Suprapubic skin (tissue), 4 donors: Measurements from ENCODE around the gene TBRG4. TPM values are rescaled to one million over a fixed set of nuclear protein-coding genes. Genes with fewer than 3 reads are reported as not detected.

Experiments used
- DNase-seq, 2 donors: peaks; one replicate each; pipeline ENCODE4 v3.0.0-alpha.2; 2019; ENCODE audit warnings: low spot score in 2 of 2
- H3K27ac ChIP-seq: fragments of 200-600 bp; sonication (generic); one replicate; pipeline ENCODE4 v1.5.1; 2019
- H3K27me3 ChIP-seq: fragments of 200-600 bp; sonication (generic); one replicate; pipeline ENCODE4 v1.5.1; 2019
- H3K36me3 ChIP-seq: fragments of 200-600 bp; sonication (generic); one replicate; pipeline ENCODE4 v1.5.1; 2019
- H3K4me1 ChIP-seq: fragments of 200-600 bp; sonication (generic); one replicate; pipeline ENCODE4 v1.5.1; 2019
- H3K4me3 ChIP-seq: fragments of 200-600 bp; sonication (generic); one replicate; pipeline ENCODE4 v1.5.1; 2019; ENCODE audit warnings: mild to moderate bottlenecking
- H3K9me3 ChIP-seq: fragments of 200-600 bp; sonication (generic); one replicate; pipeline ENCODE4 v1.5.1; 2019
- EP300 ChIP-seq: sonication (generic); formaldehyde crosslinking; IDR thresholded peaks from one replicate; pipeline ENCODE4 v1.6.1; 2017; ENCODE audit warnings: antibody characterized with exemption
- POLR2A ChIP-seq, 2 donors: fragments of 450-650 bp; IDR thresholded peaks; one replicate each; pipeline ENCODE4 v1.6.1; 2017; ENCODE audit warnings: antibody characterized with exemption in 2 of 2, mild to moderate bottlenecking in 2 of 2, moderate library complexity in 2 of 2
- POLR2AphosphoS5 ChIP-seq, 3 donors: sonication (generic); formaldehyde crosslinking; IDR thresholded peaks; one replicate each; pipeline ENCODE4 v1.6.1; 2017; ENCODE audit warnings: antibody characterized with exemption in 3 of 3
- WGBS: methylation state at CpG from one replicate; pipeline ENCODE4 v1.1.5; 2018; 5-methylcytosine and 5-hydroxymethylcytosine counted together
- total RNA-seq, 4 donors: library from RNA; depleted of rRNA; stranded (reverse); fragments of >200 nt; gene quantifications; one replicate each; pipeline ENCODE4 v1.1.0, GENCODE V29; 2016
- TF ChIP-seq, protein P1 (sequence below), 2 donors: fragments of 200-600 bp in 1 of 2; fragments of 450-650 bp in 1 of 2; sonication (generic) in 1 of 2; IDR thresholded peaks; one replicate each; pipeline ENCODE4 v1.5.1; 2016 to 2019; ENCODE audit warnings: antibody characterized with exemption in 2 of 2, mild to moderate bottlenecking in 1 of 2, moderate library complexity in 1 of 2

The TBRG4 gene
- total RNA-seq, 4 donors from 2014 or later, result 49.9 to 82.8 (median 68.9) TPM

DNA sequence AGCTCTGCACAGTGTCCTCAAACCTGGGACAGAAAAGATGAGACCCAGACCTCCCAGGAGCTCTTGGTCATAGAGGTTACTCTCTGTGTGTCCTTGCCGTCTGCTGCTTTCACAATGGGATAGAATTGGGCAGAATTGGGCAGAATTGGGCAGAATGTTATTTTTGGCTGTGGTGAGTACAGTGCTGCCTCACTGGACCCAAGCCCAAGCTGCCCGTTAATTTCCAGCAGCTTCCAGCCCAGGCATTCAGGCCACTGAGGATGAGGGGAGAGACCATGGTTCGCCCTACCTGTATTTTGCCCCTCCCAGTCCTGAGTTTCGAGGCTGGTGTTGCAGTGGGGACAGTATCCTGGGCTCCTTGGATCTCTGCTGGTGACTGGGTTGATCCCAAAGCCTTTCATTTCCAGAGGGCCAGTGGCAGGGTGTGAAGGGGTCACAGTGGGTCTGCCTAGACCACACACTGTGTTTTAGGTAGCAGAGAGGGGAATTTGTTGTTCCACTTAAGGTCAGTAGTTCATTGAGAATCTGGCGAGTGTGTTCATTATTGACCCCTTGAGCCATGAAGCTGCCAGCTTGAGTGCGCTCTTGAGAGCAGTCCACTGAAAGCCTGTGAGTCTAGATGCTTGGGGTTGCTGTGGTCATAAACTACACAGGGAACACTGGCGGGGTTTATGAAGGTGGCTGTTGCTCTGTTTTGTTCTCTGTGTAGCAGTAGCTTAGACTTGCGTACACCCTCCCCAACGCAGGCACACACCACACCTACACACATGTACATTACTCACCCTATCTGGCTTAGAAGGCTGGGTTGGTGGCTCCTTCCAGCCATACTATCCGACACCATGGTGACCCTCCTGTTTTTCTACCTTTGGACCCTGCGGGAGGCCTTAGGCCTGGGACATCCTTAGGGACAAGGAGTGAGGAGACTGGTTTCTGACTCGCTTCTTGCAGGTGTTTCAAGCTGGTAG lies 46.2 kb downstream of the TBRG4 start:
- no peaks in the 10 kb centered on the region for H3K4me1 ChIP-seq
- H3K9me3 ChIP-seq, result no peaks in the 10 kb centered on the region
- peaks cover 60% of the 10 kb centered on the region for H3K36me3 ChIP-seq
- H3K27me3 ChIP-seq, result no peaks in the 10 kb centered on the region
- WGBS, result 90% methylated on average over 9 of the region's 12 CpGs
- TF ChIP-seq EP300 (no peak), POLR2A (IDR thresholded peaks at IDR 0.05) (no peak)
- H3K27ac ChIP-seq, result no peak overlapping the region
- peak in 1 of 2 donors; percentile 16 for DNase-seq
- no peak overlapping the region for H3K4me3 ChIP-seq

GRCh38 chr7:45064047-45064725 lies 47.3 kb downstream of the TBRG4 start:
- no peak overlapping the region for H3K27ac ChIP-seq
- no peak for TF ChIP-seq POLR2A (IDR thresholded peaks at IDR 0.05)
- TF ChIP-seq, protein P1, sequence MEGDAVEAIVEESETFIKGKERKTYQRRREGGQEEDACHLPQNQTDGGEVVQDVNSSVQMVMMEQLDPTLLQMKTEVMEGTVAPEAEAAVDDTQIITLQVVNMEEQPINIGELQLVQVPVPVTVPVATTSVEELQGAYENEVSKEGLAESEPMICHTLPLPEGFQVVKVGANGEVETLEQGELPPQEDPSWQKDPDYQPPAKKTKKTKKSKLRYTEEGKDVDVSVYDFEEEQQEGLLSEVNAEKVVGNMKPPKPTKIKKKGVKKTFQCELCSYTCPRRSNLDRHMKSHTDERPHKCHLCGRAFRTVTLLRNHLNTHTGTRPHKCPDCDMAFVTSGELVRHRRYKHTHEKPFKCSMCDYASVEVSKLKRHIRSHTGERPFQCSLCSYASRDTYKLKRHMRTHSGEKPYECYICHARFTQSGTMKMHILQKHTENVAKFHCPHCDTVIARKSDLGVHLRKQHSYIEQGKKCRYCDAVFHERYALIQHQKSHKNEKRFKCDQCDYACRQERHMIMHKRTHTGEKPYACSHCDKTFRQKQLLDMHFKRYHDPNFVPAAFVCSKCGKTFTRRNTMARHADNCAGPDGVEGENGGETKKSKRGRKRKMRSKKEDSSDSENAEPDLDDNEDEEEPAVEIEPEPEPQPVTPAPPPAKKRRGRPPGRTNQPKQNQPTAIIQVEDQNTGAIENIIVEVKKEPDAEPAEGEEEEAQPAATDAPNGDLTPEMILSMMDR (IDR thresholded peaks at IDR 0.05), result no peak
- no peak for TF ChIP-seq POLR2AphosphoS5 (IDR thresholded peaks at IDR 0.05)
- no peak for TF ChIP-seq EP300
- DNase-seq, result peak in 1 of 2 donors; percentile 58
- no peak overlapping the region for H3K4me3 ChIP-seq
- H3K27me3 ChIP-seq, result no peaks in the 10 kb centered on the region
- H3K4me1 ChIP-seq, result no peaks in the 10 kb centered on the region
- WGBS, result 97% methylated on average over 11 of the region's 16 CpGs
- no peaks in the 10 kb centered on the region for H3K9me3 ChIP-seq
- peaks cover 49% of the 10 kb centered on the region for H3K36me3 ChIP-seq

DNA sequence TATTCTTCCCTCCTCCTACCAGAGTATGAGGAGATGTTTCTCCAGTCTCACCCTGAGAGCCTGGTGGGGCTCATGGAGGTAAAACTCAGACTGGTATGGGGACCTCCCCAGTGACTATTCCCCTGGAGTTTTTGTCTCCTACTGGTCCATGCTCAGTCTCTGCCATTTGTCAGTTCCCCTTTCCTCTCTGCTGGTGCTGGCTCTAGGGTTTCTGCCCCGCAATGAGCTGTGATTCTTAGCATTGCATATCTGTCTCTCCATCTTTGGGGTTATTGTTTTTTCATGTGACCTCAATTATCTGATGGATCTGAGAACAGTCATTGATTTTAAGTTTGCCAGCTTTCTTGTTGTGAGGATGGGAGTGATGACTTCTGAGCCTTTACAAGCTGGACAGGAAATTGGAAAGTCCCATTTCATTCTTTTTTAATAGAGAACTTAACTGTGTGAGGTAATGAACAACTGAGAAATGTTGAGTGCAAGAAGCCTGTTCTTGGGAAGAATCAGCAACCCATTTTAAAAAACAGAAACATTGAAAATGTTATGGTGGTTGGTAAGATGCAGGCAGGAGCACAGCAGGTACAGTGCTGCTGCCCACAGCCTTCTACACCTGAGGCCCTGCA lies 49.6 kb downstream of the TBRG4 start:
- Histone ChIP-seq H3K4me3 (no peak overlapping the region), H3K36me3 (peaks cover 31% of the 10 kb centered on the region), H3K4me1 (no peaks in the 10 kb centered on the region), H3K9me3 (no peaks in the 10 kb centered on the region), H3K27ac (no peak overlapping the region), H3K27me3 (no peaks in the 10 kb centered on the region)
- TF ChIP-seq EP300, result no peak
- no peak for TF ChIP-seq POLR2A (IDR thresholded peaks at IDR 0.05)
- WGBS, result 77% methylated on average over 1 of the region's 1 CpG
- peak in 1 of 2 donors; percentile 24 for DNase-seq

DNA sequence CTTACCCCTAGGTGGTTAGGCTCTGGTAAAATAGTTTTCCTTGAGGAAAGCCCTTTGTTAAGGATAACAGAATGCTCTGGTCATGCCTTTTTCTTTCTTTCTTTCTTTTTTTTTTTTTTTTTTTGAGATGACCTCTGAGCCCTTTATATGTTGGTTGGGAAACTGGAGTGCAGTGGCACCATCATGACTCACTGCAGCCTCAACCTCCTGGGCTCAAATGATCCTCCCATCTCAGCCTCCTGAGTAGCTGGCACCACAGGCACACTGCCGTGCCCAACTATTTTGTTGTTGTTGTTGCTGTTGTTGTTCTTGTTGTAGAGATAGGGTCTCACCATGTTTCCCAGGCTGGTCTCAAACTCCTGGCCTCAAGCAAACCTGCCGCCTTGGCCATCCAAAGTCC lies 50.1 kb downstream of the TBRG4 start:
- TF ChIP-seq, protein P1 (IDR thresholded peaks at IDR 0.05), result no peak
- TF ChIP-seq EP300 (no peak), POLR2AphosphoS5 (IDR thresholded peaks at IDR 0.05) (no peak), POLR2A (IDR thresholded peaks at IDR 0.05) (no peak)
- Histone ChIP-seq H3K9me3 (no peaks in the 10 kb centered on the region), H3K4me3 (no peak overlapping the region), H3K27ac (no peak overlapping the region), H3K27me3 (no peaks in the 10 kb centered on the region), H3K4me1 (no peaks in the 10 kb centered on the region), H3K36me3 (peaks cover 26% of the 10 kb centered on the region)
- 94% methylated on average over 2 of the region's 2 CpGs for WGBS
- no peak for DNase-seq

GRCh38 chr7:45060295-45060694 lies 51.2 kb downstream of the TBRG4 start:
- Histone ChIP-seq H3K4me3 (no peak overlapping the region), H3K4me1 (no peaks in the 10 kb centered on the region), H3K27ac (no peak overlapping the region), H3K9me3 (no peaks in the 10 kb centered on the region), H3K36me3 (peaks cover 17% of the 10 kb centered on the region), H3K27me3 (no peaks in the 10 kb centered on the region)
- TF ChIP-seq POLR2A (IDR thresholded peaks at IDR 0.05), result no peak
- no peak for DNase-seq
- WGBS, result 95% methylated on average over 3 of the region's 3 CpGs

DNA sequence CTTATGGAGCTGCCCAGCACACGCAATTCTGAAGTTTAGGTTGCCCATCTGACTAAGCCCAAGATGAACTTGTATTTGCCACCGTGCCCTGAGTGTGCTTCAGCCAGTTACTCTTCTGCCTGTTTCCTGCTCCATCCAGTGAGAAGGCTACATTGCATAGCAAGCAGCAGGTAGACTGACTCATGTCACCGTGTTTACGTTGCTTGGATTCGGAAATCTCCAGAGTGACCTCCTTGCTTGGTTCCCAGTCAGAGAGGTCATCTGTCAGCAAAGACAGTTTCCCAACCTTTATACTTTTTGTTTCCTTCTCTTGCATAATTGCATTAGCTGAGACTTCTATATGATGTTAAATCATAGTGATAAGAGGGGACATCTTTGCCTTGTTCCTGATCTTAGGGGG lies 53.6 kb downstream of the TBRG4 start:
- Histone ChIP-seq H3K27ac (no peak overlapping the region), H3K4me3 (no peak overlapping the region), H3K9me3 (no peaks in the 10 kb centered on the region), H3K36me3 (peaks cover 3% of the 10 kb centered on the region), H3K4me1 (no peaks in the 10 kb centered on the region), H3K27me3 (no peaks in the 10 kb centered on the region)
- TF ChIP-seq, protein P1 (IDR thresholded peaks at IDR 0.05), result no peak
- TF ChIP-seq POLR2AphosphoS5 (IDR thresholded peaks at IDR 0.05), result no peak
- TF ChIP-seq EP300, result no peak
- TF ChIP-seq POLR2A (IDR thresholded peaks at IDR 0.05), result no peak
- 88% methylated on average over 5 of the region's 5 CpGs for WGBS
- DNase-seq, result peak in 1 of 2 donors; percentile 9
